Mesenteric fat pad (tissue), 1 donor: ENCODE measurements around the gene MAGEA8. TPM values are rescaled to one million over a fixed set of nuclear protein-coding genes. Genes with fewer than 3 reads are reported as not detected.
"Not testable (repeated sequence)": the region's sequence is repeated elsewhere in the genome, so short reads cannot be mapped to it uniquely, and the experiment has no call there.

Experiments used
- DNase-seq: peaks from one replicate; pipeline ENCODE4 v3.0.0-alpha.2; 2020; ENCODE audit warnings: low spot score
- long read RNA-seq: library from polyadenylated mRNA; unstranded; transcript quantifications from one replicate; pipeline ENCODE4 v2.0.0, GENCODE V29; 2020
- total RNA-seq: library from RNA; stranded (reverse); fragmentation: NEBNext Ultra II Directional; extraction: Animal tissue kit (Norgen Biotek cat#: 25700); gene quantifications from one replicate; pipeline ENCODE4 v1.2.1, GENCODE V29; 2021
- donor health status: DM: yes; HTN: yes; CAD: no.

Gene MAGEA8
- total RNA-seq: not detected
- long read RNA-seq: 0 reads

GRCh38 chrX:149881081-149881711 is at the start of gene MAGEA8:
Gene MAGEA8 (plus strand): TSS chrX:149881183. CDS start chrX:149884273, 3,090 bp downstream.
- no peak for DNase-seq

- no peak for DNase-seq
Measured at GRCh38 chrX:149831473-149831872, 49.5 kb upstream of the MAGEA8 start.

- not testable (repeated sequence) for DNase-seq
Measured at GRCh38 chrX:149836728-149837127, 44.3 kb upstream of the MAGEA8 start.

GRCh38 chrX:149837167-149837566 is 43.8 kb upstream of the MAGEA8 start:
- DNase-seq: no peak

- no peak for DNase-seq
Measured at GRCh38 chrX:149837639-149838038, 43.3 kb upstream of the MAGEA8 start.

- DNase-seq: no peak
Measured at GRCh38 chrX:149841929-149842328, 39.1 kb upstream of the MAGEA8 start.

GRCh38 chrX:149845385-149845784 is 35.6 kb upstream of the MAGEA8 start:
- no peak for DNase-seq

- DNase-seq: no peak
Measured at GRCh38 chrX:149846789-149847188, 34.2 kb upstream of the MAGEA8 start.

- no peak for DNase-seq
Measured at GRCh38 chrX:149848855-149849254, 32.1 kb upstream of the MAGEA8 start.

- DNase-seq: no peak
Measured at GRCh38 chrX:149849787-149850186, 31.2 kb upstream of the MAGEA8 start.

GRCh38 chrX:149851864-149852263 is 29.1 kb upstream of the MAGEA8 start:
- DNase-seq: no peak

GRCh38 chrX:149853925-149854324 is 27.1 kb upstream of the MAGEA8 start:
- no peak for DNase-seq

GRCh38 chrX:149858592-149858991 is 22.4 kb upstream of the MAGEA8 start:
- no peak for DNase-seq

- DNase-seq: no peak
Measured at GRCh38 chrX:149860445-149860844, 20.5 kb upstream of the MAGEA8 start.

- DNase-seq: no peak
Measured at GRCh38 chrX:149865390-149865789, 15.6 kb upstream of the MAGEA8 start.

- DNase-seq: no peak
Measured at GRCh38 chrX:149867488-149867887, 13.5 kb upstream of the MAGEA8 start.

GRCh38 chrX:149870840-149871239 is 10.1 kb upstream of the MAGEA8 start:
- no peak for DNase-seq

- no peak for DNase-seq
Measured at GRCh38 chrX:149871433-149871832, 9.6 kb upstream of the MAGEA8 start.

GRCh38 chrX:149871940-149872339 is 9.0 kb upstream of the MAGEA8 start:
- DNase-seq: no peak

- no peak for DNase-seq
Measured at GRCh38 chrX:149877157-149877556, 3.8 kb upstream of the MAGEA8 start.

- no peak for DNase-seq
Measured at GRCh38 chrX:149877636-149878035, 3.3 kb upstream of the MAGEA8 start.

- DNase-seq: not testable (repeated sequence)
Measured at GRCh38 chrX:149890828-149891227, 9.8 kb downstream of the MAGEA8 start.

- no peak for DNase-seq
Measured at GRCh38 chrX:149898554-149898953, 17.6 kb downstream of the MAGEA8 start.
